ENCODE data around the gene FLOT1. TPM values are rescaled to one million over a fixed set of nuclear protein-coding genes. Genes with fewer than 3 reads are reported as not detected.
A peak's percentile ranks its signal among the peaks of the same experiment; 100 is the strongest.

Gene FLOT1
- total and polyA plus RNA-seq, 2 of the 13 experiments (the other 11 are each of a cell fraction or from before 2014, with no cell fraction given): 82.3 to 130 TPM

DNA sequence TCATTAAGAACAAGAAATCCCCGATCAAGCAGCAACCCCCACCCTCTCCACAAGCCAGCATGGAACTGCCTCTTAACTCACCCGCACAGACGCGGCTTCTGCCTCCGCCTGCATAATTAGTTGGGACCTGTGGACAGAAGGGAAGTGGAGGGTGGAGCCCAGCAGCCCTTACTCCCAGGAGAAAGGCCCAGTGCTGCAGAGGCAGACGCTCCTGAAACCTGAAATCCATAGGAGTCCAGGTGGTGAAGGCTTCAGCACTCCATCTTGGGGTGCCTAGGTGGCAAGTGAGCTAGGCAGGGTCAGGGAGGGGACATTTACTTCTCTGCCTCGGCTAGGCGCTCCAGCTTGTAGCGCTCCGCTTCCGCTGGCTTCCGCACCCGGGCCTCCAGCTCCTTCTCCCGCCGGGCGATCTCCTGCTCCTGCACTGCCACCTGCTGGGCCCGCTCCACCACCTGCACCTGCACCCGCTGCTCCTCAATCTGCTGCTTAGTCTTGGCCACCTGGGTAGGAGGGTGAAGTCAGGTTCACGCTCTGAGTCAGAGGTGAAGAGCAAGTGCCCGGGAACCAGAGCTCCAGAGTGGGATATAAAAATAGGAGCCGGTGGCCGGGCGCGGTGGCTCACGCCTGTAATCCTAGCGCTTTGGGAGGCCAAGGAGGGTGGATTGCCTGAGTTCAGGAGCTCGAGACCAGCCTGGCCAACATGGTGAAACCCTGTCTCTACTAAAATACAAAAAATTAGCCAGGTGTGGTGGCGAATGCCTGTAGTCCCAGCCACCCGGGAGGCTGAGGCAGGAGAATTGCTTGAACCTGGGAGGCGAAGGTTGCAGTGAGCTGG, 11.7 kb downstream of the FLOT1 start (continued):
- TF ChIP-seq, protein P1, sequence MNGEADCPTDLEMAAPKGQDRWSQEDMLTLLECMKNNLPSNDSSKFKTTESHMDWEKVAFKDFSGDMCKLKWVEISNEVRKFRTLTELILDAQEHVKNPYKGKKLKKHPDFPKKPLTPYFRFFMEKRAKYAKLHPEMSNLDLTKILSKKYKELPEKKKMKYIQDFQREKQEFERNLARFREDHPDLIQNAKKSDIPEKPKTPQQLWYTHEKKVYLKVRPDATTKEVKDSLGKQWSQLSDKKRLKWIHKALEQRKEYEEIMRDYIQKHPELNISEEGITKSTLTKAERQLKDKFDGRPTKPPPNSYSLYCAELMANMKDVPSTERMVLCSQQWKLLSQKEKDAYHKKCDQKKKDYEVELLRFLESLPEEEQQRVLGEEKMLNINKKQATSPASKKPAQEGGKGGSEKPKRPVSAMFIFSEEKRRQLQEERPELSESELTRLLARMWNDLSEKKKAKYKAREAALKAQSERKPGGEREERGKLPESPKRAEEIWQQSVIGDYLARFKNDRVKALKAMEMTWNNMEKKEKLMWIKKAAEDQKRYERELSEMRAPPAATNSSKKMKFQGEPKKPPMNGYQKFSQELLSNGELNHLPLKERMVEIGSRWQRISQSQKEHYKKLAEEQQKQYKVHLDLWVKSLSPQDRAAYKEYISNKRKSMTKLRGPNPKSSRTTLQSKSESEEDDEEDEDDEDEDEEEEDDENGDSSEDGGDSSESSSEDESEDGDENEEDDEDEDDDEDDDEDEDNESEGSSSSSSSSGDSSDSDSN (CRISPR knock-in tag; IDR thresholded peaks at IDR 0.05): peak; percentile 44; the same call in 1 of the 2 replicates
- TF ChIP-seq GATAD2A (CRISPR knock-in tag; IDR thresholded peaks at IDR 0.05): peak; percentile 35; the same call in 1 of the 2 replicates
- no peak for TF ChIP-seq ZNF180 (CRISPR knock-in tag; IDR thresholded peaks at IDR 0.05; ENCODE audit: borderline replicate concordance, low read depth)
- no peak for TF ChIP-seq GZF1 (CRISPR knock-in tag; IDR thresholded peaks at IDR 0.05)
- TF ChIP-seq PAXIP1 (CRISPR knock-in tag; conservative IDR thresholded peaks at IDR 0.05): no peak
- TF ChIP-seq, protein P2, sequence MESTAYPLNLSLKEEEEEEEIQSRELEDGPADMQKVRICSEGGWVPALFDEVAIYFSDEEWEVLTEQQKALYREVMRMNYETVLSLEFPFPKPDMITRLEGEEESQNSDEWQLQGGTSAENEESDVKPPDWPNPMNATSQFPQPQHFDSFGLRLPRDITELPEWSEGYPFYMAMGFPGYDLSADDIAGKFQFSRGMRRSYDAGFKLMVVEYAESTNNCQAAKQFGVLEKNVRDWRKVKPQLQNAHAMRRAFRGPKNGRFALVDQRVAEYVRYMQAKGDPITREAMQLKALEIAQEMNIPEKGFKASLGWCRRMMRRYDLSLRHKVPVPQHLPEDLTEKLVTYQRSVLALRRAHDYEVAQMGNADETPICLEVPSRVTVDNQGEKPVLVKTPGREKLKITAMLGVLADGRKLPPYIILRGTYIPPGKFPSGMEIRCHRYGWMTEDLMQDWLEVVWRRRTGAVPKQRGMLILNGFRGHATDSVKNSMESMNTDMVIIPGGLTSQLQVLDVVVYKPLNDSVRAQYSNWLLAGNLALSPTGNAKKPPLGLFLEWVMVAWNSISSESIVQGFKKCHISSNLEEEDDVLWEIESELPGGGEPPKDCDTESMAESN (CRISPR knock-in tag; conservative IDR thresholded peaks at IDR 0.05): no peak
- no peak for TF ChIP-seq HES4 (CRISPR knock-in tag; IDR thresholded peaks at IDR 0.05; ENCODE audit: borderline replicate concordance)
- TF ChIP-seq PRPF4 (IDR thresholded peaks at IDR 0.05; ENCODE audit: low read depth, low read length, poor library complexity, severe bottlenecking): peak; percentile 64
- TF ChIP-seq RFXANK (CRISPR knock-in tag; IDR thresholded peaks at IDR 0.05): no peak
- no peak for TF ChIP-seq ZUFSP (CRISPR knock-in tag; IDR thresholded peaks at IDR 0.05; ENCODE audit: borderline replicate concordance)
- TF ChIP-seq NBN (conservative IDR thresholded peaks at IDR 0.05): no peak
- TF ChIP-seq ZFP90 (CRISPR knock-in tag; IDR thresholded peaks at IDR 0.05; ENCODE audit: borderline replicate concordance): no peak
- TF ChIP-seq FOSL2 (CRISPR knock-in tag; IDR thresholded peaks at IDR 0.05): peak; percentile 23; the same call in 1 of the 2 replicates
- TF ChIP-seq ZNF629 (CRISPR knock-in tag; conservative IDR thresholded peaks at IDR 0.05): no peak
- TF ChIP-seq ZNF766 (CRISPR knock-in tag; IDR thresholded peaks at IDR 0.05; ENCODE audit: borderline replicate concordance): no peak
- no peak for TF ChIP-seq JUN (CRISPR knock-in tag; IDR thresholded peaks at IDR 0.05)
- no peak for TF ChIP-seq RARG (CRISPR knock-in tag; IDR thresholded peaks at IDR 0.05; ENCODE audit: low read depth)
- TF ChIP-seq ZNF776 (CRISPR knock-in tag; IDR thresholded peaks at IDR 0.05): no peak
- no peak for TF ChIP-seq MTF1 (CRISPR knock-in tag; IDR thresholded peaks at IDR 0.05)
- TF ChIP-seq ZNF614 (CRISPR knock-in tag; IDR thresholded peaks at IDR 0.05; ENCODE audit: borderline replicate concordance): peak; percentile 76; the same call in 1 of the 2 replicates
- no peak for TF ChIP-seq TOE1 (CRISPR knock-in tag; IDR thresholded peaks at IDR 0.05)
